OCI-M2 (cell line): ENCODE results near the gene FAM217A.

ENCODE experiments used
- DNase-seq: peaks from one replicate; lab custom pipeline; 2025; ENCODE audit not compliant: unreplicated experiment; lab: John Stamatoyannopoulos, UW

The FAM217A gene

DNA sequence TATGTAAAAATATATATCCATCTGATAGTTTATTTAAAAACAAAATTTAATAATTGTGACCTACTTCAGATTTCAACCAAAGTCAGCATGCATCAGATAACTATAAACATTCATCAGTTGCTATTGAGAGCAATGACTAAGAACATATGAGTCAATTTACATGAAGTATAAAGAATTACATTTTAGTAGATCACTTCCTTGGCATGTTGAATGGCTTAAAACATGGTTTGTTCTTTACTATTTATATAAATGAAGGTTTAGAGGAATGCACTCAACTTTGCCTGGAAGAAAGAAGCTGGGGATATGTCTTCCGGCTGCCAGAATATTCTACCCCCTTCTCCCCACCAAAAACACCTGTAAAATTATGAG is 6.4 kb upstream of the FAM217A start:
- DNase-seq: no peak

DNA sequence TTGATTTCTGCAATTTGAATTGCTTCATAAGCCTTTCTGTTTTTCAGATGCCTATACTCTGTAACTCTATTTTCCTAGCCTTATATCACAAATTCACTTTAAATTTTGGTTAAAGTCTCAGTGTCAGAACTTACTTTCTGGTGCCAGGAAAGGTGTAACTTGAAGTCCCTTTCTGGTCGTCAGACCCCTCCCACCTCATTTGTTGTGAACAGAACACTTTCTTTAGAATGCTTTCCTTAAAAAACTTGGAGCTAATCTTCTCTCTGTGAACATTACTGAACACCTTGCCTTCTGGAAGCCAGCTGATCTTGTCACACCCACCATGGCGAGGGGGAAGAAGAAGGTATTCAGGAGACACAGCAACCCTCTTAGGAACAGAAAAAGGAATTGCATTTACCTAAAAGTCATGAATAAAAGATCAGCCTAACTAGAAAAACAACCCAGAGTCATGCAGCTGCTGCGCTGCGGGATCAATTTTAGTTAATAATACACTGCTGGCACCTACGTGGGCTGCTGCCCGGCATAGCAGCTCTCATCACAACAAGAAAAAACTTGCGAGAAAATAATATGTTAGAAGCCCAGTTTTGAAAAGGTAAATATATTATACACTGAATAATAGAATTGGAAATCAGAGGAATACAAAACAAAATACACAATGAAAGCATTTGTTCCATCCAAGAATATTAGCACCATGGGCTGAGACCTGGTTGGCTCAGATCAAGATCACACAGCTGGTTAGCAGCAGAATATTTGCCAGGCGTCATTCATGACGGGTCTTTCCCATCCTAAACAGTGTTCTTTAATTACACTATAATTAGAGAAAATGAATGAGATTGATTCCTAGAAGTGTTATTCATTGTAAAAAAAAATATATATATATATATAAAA is 5.8 kb upstream of the FAM217A start:
- no peak for DNase-seq

DNA sequence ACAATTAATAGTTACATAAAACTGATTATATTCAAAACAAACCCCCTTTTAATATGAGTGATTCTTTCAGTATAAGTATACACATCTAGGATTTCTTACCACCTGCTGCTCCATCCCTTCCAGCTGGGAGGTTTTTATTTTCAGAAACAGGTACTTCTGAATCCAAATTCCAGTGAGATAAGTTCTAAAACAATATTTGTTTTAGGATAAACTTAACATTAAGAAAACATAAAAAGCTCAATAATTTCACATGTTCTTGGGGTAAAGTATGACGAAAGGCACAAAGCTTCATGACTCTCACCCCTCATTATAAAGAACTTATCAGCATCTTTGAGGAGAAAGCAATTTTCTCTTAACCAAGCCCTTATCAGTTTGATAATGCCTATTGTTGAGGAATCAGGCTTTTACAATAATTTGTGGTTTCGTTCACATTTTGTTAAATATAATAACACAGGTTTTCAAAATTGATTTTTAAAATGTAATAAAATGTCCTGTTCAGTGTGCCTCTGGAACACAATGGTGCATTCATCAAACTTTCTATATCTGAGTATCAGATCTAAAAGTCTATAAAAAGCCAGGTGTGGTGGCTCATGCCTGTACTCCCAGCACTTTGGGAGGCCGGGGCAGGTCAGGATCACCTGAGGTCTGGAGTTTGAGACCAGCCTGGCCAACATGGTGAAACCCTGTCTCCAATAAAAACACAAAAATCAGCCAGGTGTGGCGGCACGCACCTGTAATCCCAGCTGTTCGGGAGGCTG is 4.3 kb downstream of the FAM217A start:
- DNase-seq: no peak

DNA sequence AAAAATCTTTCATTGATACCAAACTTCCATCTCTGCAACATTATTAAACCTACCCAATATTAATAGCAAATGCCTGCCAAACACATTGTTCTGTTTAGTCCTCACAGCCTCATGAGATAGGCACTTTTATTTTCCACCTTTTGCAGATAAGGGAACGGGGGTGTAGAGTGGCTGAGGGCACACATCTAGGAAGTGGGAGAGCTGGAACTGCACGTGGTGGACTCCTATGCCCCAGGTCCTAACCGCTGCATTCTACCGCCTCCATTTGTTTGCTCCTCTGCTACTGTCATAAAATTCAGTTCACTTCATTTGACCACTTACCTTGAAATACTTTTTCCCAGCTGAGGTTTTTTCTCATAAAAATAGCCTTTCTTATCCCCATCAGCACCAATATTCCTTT is 7.6 kb downstream of the FAM217A start:
- DNase-seq: no peak

DNA sequence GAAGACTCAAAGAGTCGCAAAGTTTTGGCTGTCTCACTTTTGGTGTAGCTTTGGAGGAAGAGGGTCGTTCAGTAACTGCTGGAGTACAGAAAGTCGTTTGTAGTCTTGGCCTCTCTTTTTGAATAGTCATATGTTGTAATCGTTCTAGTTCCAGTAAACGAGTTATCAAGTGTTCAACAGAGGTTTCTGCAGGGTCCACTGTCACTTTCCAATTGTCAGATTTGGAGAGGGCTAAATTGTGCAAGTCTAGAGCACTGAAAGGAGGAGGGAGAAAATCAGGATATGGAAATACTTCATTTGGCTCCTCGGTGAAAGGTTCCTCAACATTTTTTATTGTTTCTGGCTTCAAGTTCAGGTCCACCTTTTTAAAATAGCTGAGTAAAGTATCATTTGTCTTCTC is 9.7 kb downstream of the FAM217A start:
- no peak for DNase-seq

DNA sequence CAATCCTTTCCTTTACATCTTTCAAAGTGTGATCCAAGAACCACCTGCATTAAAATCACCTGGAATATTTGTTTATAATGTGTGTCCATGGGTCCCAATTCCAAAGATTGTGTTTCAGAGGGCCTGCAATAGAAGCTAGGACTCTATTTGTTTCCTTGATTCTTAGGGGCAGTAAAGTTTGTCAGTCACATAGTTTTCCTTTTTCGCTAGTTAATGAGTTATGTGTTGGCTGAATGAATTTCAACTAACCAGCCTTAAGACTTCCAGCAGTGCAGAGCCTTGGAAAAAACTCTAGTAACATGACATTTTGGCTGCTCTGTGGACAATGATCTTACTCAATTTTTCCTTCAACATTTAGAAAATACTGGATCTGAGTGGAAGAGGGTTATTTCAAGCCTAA is 11.3 kb downstream of the FAM217A start:
- no peak for DNase-seq

DNA sequence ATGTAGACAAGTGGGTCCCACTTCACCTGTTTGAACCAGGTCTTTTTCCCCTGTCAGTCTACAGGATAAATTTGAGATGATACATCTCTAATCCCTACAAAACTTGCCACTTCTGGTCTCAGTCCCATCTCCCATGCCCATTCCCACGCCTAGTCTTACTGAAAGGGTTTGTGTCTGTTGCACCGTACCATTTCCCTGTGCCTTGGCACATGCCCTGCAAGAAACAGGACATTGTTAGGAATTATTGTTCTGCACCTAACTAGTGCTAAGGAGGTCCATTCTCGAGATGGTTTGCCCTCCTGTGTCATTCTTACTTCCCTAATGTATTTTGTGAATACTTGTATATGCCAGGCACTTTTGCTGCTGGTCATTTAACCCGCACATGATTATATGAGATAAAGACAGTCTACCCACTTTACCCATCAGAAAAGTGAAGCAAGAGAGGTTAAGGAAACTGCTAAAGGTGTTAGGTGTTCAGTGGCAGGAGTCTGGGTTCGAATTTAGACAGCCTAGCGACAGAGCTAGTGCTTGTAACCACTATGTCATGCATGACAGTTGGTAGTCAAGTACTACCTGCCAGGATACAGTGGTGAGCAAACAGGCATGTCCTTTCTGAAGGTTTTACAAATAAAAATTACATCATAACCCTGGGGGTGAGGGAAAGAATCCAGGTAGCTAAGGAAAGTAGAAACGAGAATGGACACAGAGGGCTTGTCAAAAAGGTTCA is 12.7 kb downstream of the FAM217A start:
- no peak for DNase-seq

DNA sequence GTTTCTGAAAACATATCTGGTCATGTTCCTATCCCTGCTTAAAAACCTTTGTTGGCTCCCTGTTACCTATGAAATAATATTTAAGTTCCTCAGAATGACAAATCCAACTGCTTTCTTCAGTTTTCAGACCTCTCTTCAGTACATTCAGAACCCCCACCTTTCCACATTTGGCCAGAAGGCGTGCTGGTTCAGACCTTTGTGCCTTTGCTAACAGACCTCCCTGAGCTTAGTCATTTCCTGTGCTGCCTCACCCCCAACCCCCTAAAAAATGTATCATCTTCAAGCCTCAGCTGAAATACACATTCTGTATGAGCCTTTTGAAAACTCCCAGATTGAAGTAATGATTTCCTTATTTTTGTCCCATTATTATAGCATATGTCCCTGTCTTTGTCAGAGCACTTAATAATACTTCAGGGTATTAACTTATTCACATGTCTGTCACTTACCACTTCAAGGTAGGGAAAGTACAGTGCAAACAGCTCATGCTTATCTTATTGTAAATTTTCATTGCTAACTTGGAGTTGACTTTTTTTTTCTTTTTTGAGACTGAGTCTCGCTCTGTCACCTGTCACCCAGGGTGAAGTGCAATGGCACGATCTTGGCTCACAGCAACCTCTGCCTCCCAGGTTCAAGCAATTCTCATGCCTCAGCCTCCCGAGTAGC is 19.7 kb downstream of the FAM217A start:
- DNase-seq: no peak

DNA sequence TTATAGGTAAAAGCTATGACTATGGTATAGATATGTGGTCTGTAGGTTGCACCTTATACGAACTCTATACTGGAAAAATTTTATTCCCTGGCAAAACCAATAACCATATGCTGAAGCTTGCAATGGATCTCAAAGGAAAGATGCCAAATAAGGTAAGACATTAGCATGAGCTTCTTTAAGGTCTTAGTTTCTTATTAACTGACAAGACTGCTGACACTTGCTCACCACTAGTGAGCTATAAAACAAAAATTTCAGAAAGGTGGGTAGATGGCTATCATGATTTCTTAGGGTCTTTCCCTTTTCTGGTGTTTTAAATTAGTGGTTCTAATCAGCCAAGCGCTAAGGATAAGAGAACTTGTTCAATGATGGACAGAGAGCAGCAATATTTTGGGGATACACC is 21.9 kb downstream of the FAM217A start:
- DNase-seq: no peak

DNA sequence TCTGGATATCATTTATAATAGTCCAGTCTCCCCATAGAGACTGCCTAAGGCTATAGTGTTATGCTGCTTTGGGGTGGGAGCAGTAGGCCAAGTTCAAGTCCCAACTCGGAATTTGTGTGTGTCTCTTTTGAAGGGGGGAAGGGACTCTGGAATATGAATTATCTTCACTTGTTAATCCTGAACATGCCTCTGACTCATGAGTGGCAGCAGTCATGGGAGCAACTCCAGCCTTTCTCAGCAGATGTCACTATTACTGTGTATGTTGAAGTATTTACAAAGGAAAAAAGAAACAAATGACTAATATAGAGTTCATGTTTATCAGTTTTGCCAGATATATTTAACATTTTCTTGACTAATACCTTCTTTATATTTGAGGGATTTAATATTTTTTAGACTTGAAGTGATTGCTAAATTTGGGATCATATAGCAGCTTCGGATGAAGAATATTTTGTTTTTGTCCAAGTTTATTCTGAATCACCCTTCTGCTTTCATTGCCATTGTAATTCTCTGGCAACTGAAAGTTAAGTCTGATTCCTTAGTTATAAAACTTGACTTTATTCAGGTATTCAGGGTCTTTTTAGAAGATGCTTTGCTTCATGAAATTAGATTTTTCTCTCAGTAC is 23.4 kb downstream of the FAM217A start:
- DNase-seq: no peak

DNA sequence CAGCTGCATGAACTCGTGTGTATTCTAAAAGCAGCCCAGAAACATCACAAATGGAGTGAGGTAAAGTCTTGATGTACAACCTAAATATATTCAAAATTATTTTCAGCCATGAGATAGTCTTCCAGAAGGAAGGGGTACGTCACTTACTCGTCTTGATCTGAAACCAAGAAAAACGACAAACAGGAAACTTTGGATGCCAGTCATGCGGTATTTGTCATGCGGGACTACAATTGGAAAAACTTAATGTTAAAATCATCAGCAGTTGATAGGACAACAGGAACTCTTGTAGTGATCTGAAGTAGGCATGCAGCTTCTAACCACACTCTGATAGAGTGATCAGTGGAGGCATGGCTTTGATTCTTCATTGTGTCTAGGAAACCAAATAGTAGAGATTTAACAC is 29.7 kb downstream of the FAM217A start:
- no peak for DNase-seq

DNA sequence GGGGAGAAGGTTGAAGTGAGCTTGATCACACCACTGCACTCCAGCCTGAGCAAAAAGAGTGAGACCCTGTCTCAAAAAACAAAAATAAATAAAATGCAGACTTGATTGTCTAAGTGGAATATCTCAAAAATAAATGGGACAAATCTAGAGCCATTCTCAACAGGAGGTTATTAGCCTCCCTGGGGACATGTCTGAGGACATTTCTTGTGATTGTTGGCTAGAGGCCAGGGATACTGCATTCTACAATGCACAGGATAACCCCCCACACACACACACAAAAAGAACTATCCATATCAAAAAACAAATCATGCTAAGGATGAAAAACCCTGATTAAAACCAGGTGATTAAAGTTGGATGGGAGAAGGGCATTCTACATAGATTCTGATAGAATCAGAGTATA is 37.5 kb downstream of the FAM217A start:
- no peak for DNase-seq

DNA sequence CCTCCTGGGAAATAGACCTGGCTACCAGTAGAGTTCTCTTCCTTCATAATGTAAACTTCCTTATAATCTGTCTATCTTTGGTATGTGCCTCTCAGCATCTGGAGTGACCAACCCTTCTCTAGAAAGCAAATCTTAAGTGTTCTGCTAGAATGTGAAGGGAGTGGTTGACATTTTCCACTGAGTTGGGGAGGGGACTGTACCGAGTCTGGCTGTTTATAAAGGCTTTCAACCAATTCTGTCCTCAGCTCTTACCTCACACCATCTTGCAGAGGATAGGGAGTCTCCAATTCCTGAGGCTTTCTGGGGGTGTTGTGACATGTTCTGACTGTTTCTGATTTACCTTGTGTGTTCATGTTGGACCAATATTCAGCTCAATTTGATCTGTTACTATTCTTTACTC is 39.6 kb downstream of the FAM217A start:
- DNase-seq: no peak

DNA sequence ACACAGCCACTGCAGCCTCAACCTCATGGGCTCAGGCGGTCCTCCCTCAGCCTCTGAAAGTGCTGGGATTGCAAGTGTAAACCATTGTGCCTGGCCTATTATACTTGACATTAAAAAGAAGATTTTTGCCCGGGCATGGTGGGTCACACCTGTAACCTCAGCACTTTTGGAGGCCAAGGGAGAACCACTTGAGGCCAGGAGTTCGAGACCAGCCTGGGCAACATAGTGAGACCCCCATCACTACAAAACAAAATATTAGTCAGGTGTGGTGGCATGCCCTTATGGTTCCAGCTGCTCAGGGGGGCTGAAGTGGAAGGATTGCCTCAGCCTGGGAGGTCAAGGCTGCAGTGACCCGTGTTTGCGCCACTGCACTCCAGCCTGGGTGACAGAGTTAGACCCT is 42.4 kb downstream of the FAM217A start:
- no peak for DNase-seq

DNA sequence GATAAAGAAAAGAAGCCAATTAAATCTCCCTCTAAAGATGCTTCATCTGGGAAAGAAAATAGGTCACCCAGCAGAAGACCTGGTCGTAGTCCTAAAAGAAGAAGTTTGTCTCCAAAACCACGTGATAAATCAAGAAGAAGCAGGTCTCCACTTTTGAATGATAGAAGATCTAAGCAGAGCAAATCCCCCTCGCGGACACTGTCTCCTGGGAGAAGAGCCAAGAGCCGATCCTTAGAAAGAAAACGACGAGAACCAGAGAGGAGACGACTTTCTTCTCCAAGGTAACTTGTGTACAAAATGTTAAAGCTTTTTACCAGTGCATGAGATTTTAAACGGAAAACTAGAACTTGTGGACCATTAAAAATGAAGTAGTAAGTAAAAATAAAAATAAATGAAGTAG is 46.5 kb downstream of the FAM217A start:
- DNase-seq: no peak

DNA sequence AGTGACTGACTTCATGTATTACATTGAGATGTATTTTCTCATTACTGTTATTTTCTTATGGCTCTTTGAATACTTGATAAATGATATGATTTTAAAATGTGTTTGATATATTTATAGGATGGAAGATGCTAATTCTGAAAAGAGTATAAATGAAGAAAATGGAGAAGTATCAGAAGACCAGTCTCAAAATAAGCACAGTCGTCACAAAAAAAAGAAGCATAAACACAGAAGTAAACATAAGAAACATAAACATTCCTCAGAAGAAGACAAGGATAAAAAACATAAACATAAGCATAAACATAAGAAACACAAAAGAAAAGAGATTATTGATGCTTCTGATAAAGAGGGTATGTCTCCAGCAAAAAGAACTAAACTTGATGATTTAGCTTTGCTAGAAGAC is 47.5 kb downstream of the FAM217A start:
- no peak for DNase-seq

DNA sequence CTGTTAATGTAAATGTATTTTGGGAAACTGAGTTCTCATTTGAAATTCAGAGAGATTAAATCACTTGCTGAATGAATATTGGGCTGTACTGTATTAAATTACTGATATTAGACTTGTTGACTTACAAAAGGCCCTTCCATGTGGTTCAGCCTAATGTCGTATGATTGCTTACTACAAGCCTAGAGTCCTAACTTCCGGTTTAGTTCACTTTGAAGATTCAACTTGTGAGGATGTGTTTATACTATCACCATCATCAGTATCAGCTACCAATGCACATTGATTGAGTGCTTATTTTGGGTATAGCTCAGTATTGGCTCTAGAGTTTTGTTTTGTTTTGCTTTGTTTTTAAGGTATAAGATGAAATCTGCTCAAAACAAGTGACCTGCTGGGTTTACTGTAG is 48.3 kb downstream of the FAM217A start:
- DNase-seq: no peak

DNA sequence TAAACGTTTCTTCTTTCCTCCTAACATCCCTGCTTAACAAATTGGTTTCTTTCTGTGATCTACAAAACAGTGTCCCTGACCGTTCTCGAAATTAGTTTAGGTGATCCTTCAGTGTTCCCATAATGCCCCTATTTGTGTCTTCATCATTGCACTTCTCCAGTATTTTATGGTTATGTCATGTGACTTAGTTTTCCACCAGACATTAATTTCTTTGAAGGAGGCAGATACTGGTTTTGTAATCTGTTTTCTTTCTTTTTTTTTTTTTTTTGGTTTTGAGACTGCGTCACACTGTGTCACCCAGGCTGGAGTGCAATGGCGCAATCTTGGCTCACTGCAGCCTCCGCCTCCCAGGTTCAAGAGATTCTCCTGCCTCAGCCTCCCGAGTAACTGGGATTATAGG is 49.2 kb downstream of the FAM217A start:
- DNase-seq: no peak

DNA sequence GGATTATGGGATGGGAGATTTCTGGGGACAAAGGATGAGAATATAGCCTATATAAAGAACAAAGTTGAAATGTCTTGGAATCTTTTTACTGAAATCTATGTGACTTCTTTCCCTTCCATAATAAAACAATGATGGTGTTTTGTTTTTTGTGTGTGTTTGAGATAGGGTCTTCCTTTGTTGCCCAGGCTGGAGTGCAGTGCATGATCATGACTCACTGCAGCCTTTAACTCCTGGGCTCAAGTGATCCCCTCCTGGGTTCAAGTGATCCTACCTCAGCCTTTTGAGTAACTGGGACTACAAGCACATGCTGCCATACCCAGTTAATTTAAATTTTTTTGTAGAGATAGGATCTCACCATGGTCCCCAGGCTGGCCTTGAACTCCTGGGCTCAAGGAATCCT is 50.9 kb downstream of the FAM217A start:
- DNase-seq: no peak

DNA sequence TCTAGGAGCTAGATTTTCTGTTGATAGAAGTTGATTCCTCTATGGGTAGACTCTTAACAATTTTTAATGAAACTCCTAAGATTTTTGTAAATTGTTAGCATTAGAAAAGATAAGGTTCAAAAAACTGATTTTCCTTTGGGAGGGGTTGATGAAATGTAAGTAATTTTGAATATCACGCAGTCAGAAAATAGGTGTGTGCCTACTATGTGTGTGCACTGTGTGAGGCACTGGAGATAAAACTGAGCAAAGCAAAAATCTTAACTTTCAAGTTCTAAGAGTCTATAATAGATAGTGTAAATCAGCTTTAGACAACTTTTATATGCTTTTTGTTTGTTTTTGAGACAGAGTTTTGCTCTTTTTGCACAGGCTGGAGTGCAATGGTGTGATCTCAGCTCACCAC is 53.3 kb downstream of the FAM217A start:
- no peak for DNase-seq

DNA sequence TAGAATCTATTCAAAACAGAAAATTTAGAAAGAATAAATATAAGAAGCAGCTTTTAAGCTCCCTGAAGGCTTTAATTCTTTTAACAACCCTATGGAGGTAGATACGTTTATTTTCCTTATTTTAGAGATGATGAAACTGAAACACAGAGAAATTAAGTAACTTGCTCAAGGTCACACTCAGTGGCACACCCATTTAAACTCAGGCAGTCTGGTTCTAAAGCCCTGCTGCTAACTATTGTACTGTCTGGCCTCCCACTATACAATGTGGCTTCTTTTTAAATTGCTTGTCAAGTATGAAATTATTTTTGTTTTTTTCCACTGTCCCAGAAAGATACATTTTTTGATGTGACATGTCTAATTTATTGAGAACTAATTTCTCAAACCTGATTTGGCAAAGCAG is 55.7 kb downstream of the FAM217A start:
- no peak for DNase-seq
